HepG2 (cell line): ENCODE measurements around the gene AFF2. TPM values are rescaled to one million over a fixed set of nuclear protein-coding genes. Genes with fewer than 3 reads are reported as not detected.

Source experiments
- ATAC-seq: fragments of 200-7000 bp; cut with Tn5 transposase; 3 replicates; pipeline ENCODE4 v1.9.1; 2020; ENCODE audit warnings: mild to moderate bottlenecking, moderate library complexity
- BruUV-seq: library from RNA; stranded (reverse); fragments of 400-500 nt; replicated peaks from 2 replicates; lab custom pipeline; 2021; lab: Mats Ljungman, UMichigan
- CTCF ChIA-PET: fragments of 300-600 bp; formaldehyde crosslinking; extraction: SDS; loops from one replicate; lab custom pipeline; 2021; ENCODE audit warnings: low total read pairs, inconsistent platforms, low intra/inter-chr PET ratio; lab: Yijun Ruan, JAX
- POLR2A ChIA-PET: fragments of 350-600 bp; sonication (Branson Sonifier 250); formaldehyde crosslinking; loops from one replicate; lab custom pipeline; 2020; ENCODE audit warnings: antibody characterized with exemption, inconsistent platforms; lab: Yijun Ruan, JAX
- DNase-seq: peaks from one replicate; pipeline ENCODE4 v3.0.0-alpha.2; 2015; ENCODE audit warnings: low spot score
- FAIRE-seq: peaks from 3 replicates; lab custom pipeline; 2011; peaks lifted over from hg19 to GRCh38; lab: Jason Lieb, UNC
- H2AFZ ChIP-seq: one replicate; pipeline ENCODE4 v1.6.1; 2011; ENCODE audit warnings: low read length, inconsistent platforms
- H3K27ac ChIP-seq: fragments of 300-600 bp; 3 replicates; pipeline ENCODE4 v1.8.0; 2011; ENCODE audit warnings: mixed run types, mild to moderate bottlenecking, mixed read lengths, low read length, inconsistent platforms; ENCODE audit not compliant: insufficient read depth; ENCODE audit errors: extremely low read length
- H3K27me3 ChIP-seq, 2 experiments: fragments of 200-600 bp in 1 of 2; 2 replicates in 1 of 2; 3 replicates in 1 of 2; pipeline versions ENCODE4 v1.6.0 to v1.8.0; 2011; ENCODE audit warnings: low read length in 2 of 2, mild to moderate bottlenecking in 2 of 2, moderate library complexity in 2 of 2, inconsistent platforms in 1 of 2; ENCODE audit not compliant: insufficient read depth in 2 of 2, control insufficient read depth in 1 of 2
- H3K36me3 ChIP-seq, 2 experiments: fragments of 200-600 bp in 1 of 2; replicated peaks in 1 of 2; 2 replicates in 1 of 2; 3 replicates in 1 of 2; pipeline versions ENCODE4 v1.5.1 to v1.8.0; 2011; ENCODE audit warnings: low read length in 2 of 2, inconsistent platforms in 1 of 2; ENCODE audit not compliant: insufficient read depth in 2 of 2, control insufficient read depth in 1 of 2
- H3K4me1 ChIP-seq: 2 replicates; pipeline ENCODE4 v1.5.1; 2012; ENCODE audit warnings: low read length, inconsistent platforms; ENCODE audit not compliant: insufficient read depth
- H3K4me2 ChIP-seq: 2 replicates; pipeline ENCODE4 v1.6.0; 2011; ENCODE audit warnings: low read depth, low read length, inconsistent platforms
- H3K4me3 ChIP-seq, 3 experiments: fragments of 200-600 bp in 1 of 3; sonication (generic), shearing (Covaris generic) in 1 of 3; replicated peaks in 1 of 3; 2 replicates each; pipeline ENCODE4 v1.5.1; 2011 to 2016; ENCODE audit warnings: low read length in 3 of 3, inconsistent platforms in 2 of 3, low read depth in 2 of 3, mild to moderate bottlenecking in 2 of 3, control low read depth in 1 of 3, mixed read lengths in 1 of 3; ENCODE audit not compliant: insufficient read depth in 1 of 3
- H3K79me2 ChIP-seq: one replicate; pipeline ENCODE4 v1.6.1; 2011; ENCODE audit warnings: low read length, inconsistent platforms; ENCODE audit not compliant: insufficient read depth
- H3K9ac ChIP-seq: 2 replicates; pipeline ENCODE4 v1.6.0; 2011; ENCODE audit warnings: mild to moderate bottlenecking, low read depth, low read length, inconsistent platforms; ENCODE audit not compliant: insufficient read depth
- H3K9me3 ChIP-seq: 2 replicates; pipeline ENCODE4 v1.5.1; 2012; ENCODE audit warnings: mild to moderate bottlenecking, low read length
- H4K20me1 ChIP-seq: 2 replicates; pipeline ENCODE4 v1.6.0; 2011; ENCODE audit warnings: inconsistent platforms, mild to moderate bottlenecking, low read length, moderate library complexity; ENCODE audit not compliant: insufficient read depth
- ATF1 ChIP-seq: IDR thresholded peaks from 2 replicates; pipeline ENCODE4 v1.6.1; 2016; ENCODE audit warnings: mild to moderate bottlenecking, control low read depth
- BCL3 ChIP-seq: sonication (generic); formaldehyde crosslinking; IDR thresholded peaks from 2 replicates; pipeline ENCODE4 v1.5.1; 2020; ENCODE audit warnings: mild to moderate bottlenecking, missing genetic modification reagents, moderate library complexity
- BHLHE40 ChIP-seq: IDR thresholded peaks from 2 replicates; pipeline ENCODE4 v1.6.1; 2011; ENCODE audit warnings: low read length, improper control_type of control experiment
- HOXA7 ChIP-seq: sonication (generic); formaldehyde crosslinking; IDR thresholded peaks from 2 replicates; pipeline ENCODE4 v1.8.1; 2022; ENCODE audit warnings: mild to moderate bottlenecking, missing genetic modification reagents, moderate library complexity
- POLR2AphosphoS2 ChIP-seq: IDR thresholded peaks from 2 replicates; pipeline ENCODE4 v1.6.1; 2011; ENCODE audit warnings: low read depth, low read length, improper control_type of control experiment
- RBFOX2 ChIP-seq: fragments of 200-400 bp; formaldehyde crosslinking; IDR thresholded peaks from 2 replicates; pipeline ENCODE4 v1.6.1; 2017; ENCODE audit warnings: low read depth, mild to moderate bottlenecking, low read length
- RCOR2 ChIP-seq: IDR thresholded peaks from 2 replicates; pipeline ENCODE4 v1.6.1; 2016; ENCODE audit warnings: missing biosample characterization, missing genetic modification reagents
- SYNCRIP ChIP-seq: fragments of 200-400 bp; formaldehyde crosslinking; IDR thresholded peaks from 2 replicates; pipeline ENCODE4 v1.6.1; 2018; ENCODE audit warnings: mild to moderate bottlenecking, low read depth, low read length; ENCODE audit not compliant: insufficient read depth
- THAP11 ChIP-seq: IDR thresholded peaks from 2 replicates; pipeline ENCODE4 v1.6.1; 2016; ENCODE audit warnings: missing biosample characterization, missing genetic modification reagents
- YEATS2 ChIP-seq: sonication (generic); formaldehyde crosslinking; IDR thresholded peaks from 2 replicates; pipeline ENCODE4 v1.4.0; 2020; ENCODE audit warnings: missing genetic modification reagents, borderline replicate concordance
- ZBTB26 ChIP-seq: IDR thresholded peaks from 2 replicates; pipeline ENCODE4 v1.6.1; 2016; ENCODE audit warnings: missing compliant biosample characterization, missing genetic modification reagents, borderline replicate concordance
- ZFP36L1 ChIP-seq: sonication (generic); formaldehyde crosslinking; IDR thresholded peaks from 2 replicates; pipeline ENCODE4 v1.8.0; 2022; ENCODE audit warnings: mild to moderate bottlenecking, missing genetic modification reagents, moderate library complexity
- ZNF20 ChIP-seq: sonication (generic); formaldehyde crosslinking; IDR thresholded peaks from 2 replicates; pipeline ENCODE4 v1.4.0; 2020; ENCODE audit warnings: mild to moderate bottlenecking, moderate library complexity, missing genetic modification reagents
- ZNF225 ChIP-seq: sonication (generic); formaldehyde crosslinking; IDR thresholded peaks from 2 replicates; pipeline ENCODE4 v1.4.0; 2020; ENCODE audit warnings: mild to moderate bottlenecking, missing genetic modification reagents
- ZNF740 ChIP-seq: sonication (generic); formaldehyde crosslinking; IDR thresholded peaks from 2 replicates; pipeline ENCODE4 v1.4.0; 2020; ENCODE audit warnings: missing genetic modification reagents
- ZNF766 ChIP-seq: sonication (generic); formaldehyde crosslinking; IDR thresholded peaks from 2 replicates; pipeline ENCODE4 v1.5.0; 2020; ENCODE audit warnings: missing genetic modification reagents, borderline replicate concordance
- ZNF850 ChIP-seq: sonication (generic); formaldehyde crosslinking; conservative IDR thresholded peaks from 2 replicates; pipeline ENCODE4 v1.9.0; 2021; ENCODE audit warnings: mild to moderate bottlenecking, missing genetic modification reagents
- ZSCAN12 ChIP-seq: sonication (generic); formaldehyde crosslinking; IDR thresholded peaks from 2 replicates; pipeline ENCODE4 v1.9.0; 2021; ENCODE audit warnings: mild to moderate bottlenecking, missing genetic modification reagents
- WGBS: methylation state at CpG from one replicate; pipeline ENCODE4 v1.1.6; 2017; ENCODE audit warnings: low lambda C conversion rate; 5-methylcytosine and 5-hydroxymethylcytosine counted together
- in situ Hi-C: cut with HindIII; loops from 2 replicates; pipeline ENCODE4 v1.10.0; 2017; ENCODE audit warnings: low pct_unique_long_range_greater_than_20kb; ENCODE audit not compliant: extremely low pct_ligation_motif_present
- intact Hi-C: fragments of 100-400 bp; cut with micrococcal nuclease; formaldehyde crosslinking; loops from one replicate; pipeline ENCODE4 v1.10.0; 2022; ENCODE audit not compliant: unreplicated experiment
- polyA plus RNA-seq, 8 experiments: library from polyadenylated mRNA; depleted of rRNA in 3 of 8; stranded (reverse) in 7 of 8; unstranded in 1 of 8; fragments of >200 nt; fragmentation: Illumina TruSeq in 4 of 8; extraction: Trizol in 4 of 8; gene quantifications; 2 replicates each; pipeline versions ENCODE4 v1.2.1 to v1.2.3, GENCODE V29; 2011 to 2016; ENCODE audit warnings: low read depth in 4 of 8, missing spikeins in 1 of 8, mixed read lengths in 1 of 8; ENCODE audit not compliant: insufficient read depth in 1 of 8
- total RNA-seq, 5 experiments: library from RNA; depleted of rRNA; stranded (reverse); fragments of >200 nt; fragmentation: Illumina TruSeq; extraction: Trizol; gene quantifications; 2 replicates each; pipeline ENCODE4 v1.2.3, GENCODE V29; 2016; ENCODE audit warnings: low read depth in 1 of 5
- TF ChIP-seq, protein P1 (sequence below): sonication (generic); formaldehyde crosslinking; IDR thresholded peaks from 2 replicates; pipeline ENCODE4 v1.8.0; 2022; ENCODE audit warnings: mild to moderate bottlenecking, missing genetic modification reagents, moderate library complexity
- TF ChIP-seq, protein P2 (sequence below): IDR thresholded peaks from 2 replicates; pipeline ENCODE4 v1.6.1; 2016; ENCODE audit warnings: low read depth, borderline replicate concordance

The AFF2 gene
- total and polyA plus RNA-seq, 2 of the 13 experiments (the other 11 are each of a cell fraction or from before 2014, with no cell fraction given) = not detected

DNA sequence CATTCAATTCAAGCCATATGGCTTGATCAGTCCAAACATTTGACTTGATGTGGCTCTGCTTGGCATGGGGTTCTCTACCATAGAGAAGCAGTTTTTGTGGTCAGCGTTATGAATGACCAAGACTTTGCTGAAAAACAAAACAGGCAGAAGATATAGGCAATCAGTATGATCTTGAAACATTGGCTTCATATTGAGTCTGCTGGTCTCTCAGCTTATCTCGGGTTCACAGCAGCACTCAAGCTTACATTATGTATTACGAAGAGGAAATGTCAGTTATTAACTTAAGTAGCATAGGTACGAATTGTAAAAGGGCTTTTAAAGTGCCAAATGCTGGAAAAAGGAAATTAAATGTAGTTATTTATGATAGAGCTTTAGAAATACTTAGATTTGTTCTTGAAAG is 99.0 kb downstream of the AFF2 start:
- intact Hi-C loops = no loop called here
- FAIRE-seq (no peak), ATAC-seq (no peak)
- H3K4me2 ChIP-seq = no peak overlapping the region
- no peak overlapping the region for H3K27ac ChIP-seq
- in situ Hi-C loops = no loop called here
- POLR2A ChIA-PET = no interaction called here
- H3K9ac ChIP-seq = no peak overlapping the region
- WGBS = 0% methylated on average over 3 of the region's 4 CpGs
- H3K4me1 ChIP-seq = no peaks in the 10 kb centered on the region
- no peaks in the 10 kb centered on the region for H4K20me1 ChIP-seq
- no peak overlapping the region for H2AFZ ChIP-seq
- CTCF ChIA-PET = no interaction called here
- H3K9me3 ChIP-seq = no peaks in the 10 kb centered on the region
- H3K36me3 ChIP-seq = no peaks in the 10 kb centered on the region
- H3K79me2 ChIP-seq = no peaks in the 10 kb centered on the region
- no TSS peak for BruUV-seq
- H3K4me3 ChIP-seq = no peak overlapping the region
- no peak for TF ChIP-seq ZNF850 (CRISPR knock-in tag)
- TF ChIP-seq SYNCRIP = no peak
- TF ChIP-seq RBFOX2 = no peak
- TF ChIP-seq BHLHE40 = no peak
- TF ChIP-seq ATF1 = no peak
- no peak for TF ChIP-seq ZNF225
- TF ChIP-seq ZNF20 (CRISPR knock-in tag) = no peak
- TF ChIP-seq ZNF766 = no peak
- TF ChIP-seq HOXA7 (CRISPR knock-in tag) = no peak
- TF ChIP-seq ZBTB26 = no peak
- TF ChIP-seq ZFP36L1 (CRISPR knock-in tag) = no peak
- no peak for TF ChIP-seq THAP11
- TF ChIP-seq ZNF740 (CRISPR knock-in tag) = no peak
- TF ChIP-seq RCOR2 (CRISPR knock-in tag) = no peak
- no peak for TF ChIP-seq YEATS2
- TF ChIP-seq, protein P1, sequence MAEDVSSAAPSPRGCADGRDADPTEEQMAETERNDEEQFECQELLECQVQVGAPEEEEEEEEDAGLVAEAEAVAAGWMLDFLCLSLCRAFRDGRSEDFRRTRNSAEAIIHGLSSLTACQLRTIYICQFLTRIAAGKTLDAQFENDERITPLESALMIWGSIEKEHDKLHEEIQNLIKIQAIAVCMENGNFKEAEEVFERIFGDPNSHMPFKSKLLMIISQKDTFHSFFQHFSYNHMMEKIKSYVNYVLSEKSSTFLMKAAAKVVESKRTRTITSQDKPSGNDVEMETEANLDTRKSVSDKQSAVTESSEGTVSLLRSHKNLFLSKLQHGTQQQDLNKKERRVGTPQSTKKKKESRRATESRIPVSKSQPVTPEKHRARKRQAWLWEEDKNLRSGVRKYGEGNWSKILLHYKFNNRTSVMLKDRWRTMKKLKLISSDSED (CRISPR knock-in tag) = no peak
- TF ChIP-seq BCL3 (CRISPR knock-in tag) = no peak
- TF ChIP-seq, protein P2, sequence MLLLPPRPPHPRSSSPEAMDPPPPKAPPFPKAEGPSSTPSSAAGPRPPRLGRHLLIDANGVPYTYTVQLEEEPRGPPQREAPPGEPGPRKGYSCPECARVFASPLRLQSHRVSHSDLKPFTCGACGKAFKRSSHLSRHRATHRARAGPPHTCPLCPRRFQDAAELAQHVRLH (CRISPR knock-in tag) = no peak
- no peak for TF ChIP-seq ZSCAN12 (CRISPR knock-in tag)
- TF ChIP-seq POLR2AphosphoS2 = no peak
- TF ChIP-seq, all 625 proteins: peak for 0
- no peak for DNase-seq
- no peaks in the 10 kb centered on the region for H3K27me3 ChIP-seq
